Lower lobe of right lung (tissue), 2 donors: ENCODE data around the gene SERGEF. TPM values are rescaled to one million over a fixed set of nuclear protein-coding genes. Genes with fewer than 3 reads are reported as not detected.

Experiments used
- ATAC-seq, 2 donors: fragments of 200-7000 bp; cut with Tn5 transposase; one replicate each; pipeline ENCODE4 v1.9.1; 2020 to 2022; ENCODE audit warnings: mild to moderate bottlenecking in 2 of 2, moderate library complexity in 2 of 2
- DNase-seq: peaks from one replicate; pipeline ENCODE4 v3.0.0-alpha.2; 2020
- H3K27ac ChIP-seq: fragments of 200-600 bp; one replicate; pipeline ENCODE4 v1.8.0; 2022
- H3K27me3 ChIP-seq: fragments of 200-600 bp; one replicate; pipeline ENCODE4 v1.8.0; 2022; ENCODE audit warnings: low read depth
- H3K36me3 ChIP-seq: fragments of 200-600 bp; one replicate; pipeline ENCODE4 v1.8.0; 2022; ENCODE audit warnings: mild to moderate bottlenecking
- H3K4me1 ChIP-seq: fragments of 200-600 bp; one replicate; pipeline ENCODE4 v1.8.0; 2022
- H3K4me3 ChIP-seq: fragments of 200-600 bp; one replicate; pipeline ENCODE4 v1.8.0; 2022; ENCODE audit warnings: mild to moderate bottlenecking
- H3K9me3 ChIP-seq: fragments of 200-600 bp; one replicate; pipeline ENCODE4 v1.8.0; 2022
- intact Hi-C: fragments of 100-400 bp; cut with DNase I; formaldehyde crosslinking; loops from one replicate; pipeline ENCODE4 v1.11.0; 2022
- total RNA-seq: library from RNA; stranded (reverse); fragmentation: NEBNext Ultra II Directional; extraction: Animal tissue kit (Norgen Biotek cat#: 25700); gene quantifications from one replicate; pipeline ENCODE4 v1.2.1, GENCODE V29; 2021
- TF ChIP-seq, protein P1 (sequence below): fragments of 200-600 bp; IDR thresholded peaks from one replicate; pipeline ENCODE4 v1.8.0; 2022; ENCODE audit warnings: antibody characterized with exemption, mild to moderate bottlenecking
- donor health status: DM: no; HTN: yes; CAD: no; lungs with severe emphysema.

SERGEF gene
- total RNA-seq, 1 donor from 2014 or later: 28.4 TPM

GRCh38 chr11:17986711-17987220 lies 26.1 kb downstream of the SERGEF start:
- Histone ChIP-seq H3K36me3 (peaks cover 39% of the 10 kb centered on the region), H3K4me3 (no peak overlapping the region), H3K27ac (no peak overlapping the region), H3K4me1 (peaks cover 7% of the 10 kb centered on the region), H3K27me3 (no peaks in the 10 kb centered on the region), H3K9me3 (no peaks in the 10 kb centered on the region)
- ATAC-seq: no peak
- no peak for DNase-seq
- TF ChIP-seq, protein P1, sequence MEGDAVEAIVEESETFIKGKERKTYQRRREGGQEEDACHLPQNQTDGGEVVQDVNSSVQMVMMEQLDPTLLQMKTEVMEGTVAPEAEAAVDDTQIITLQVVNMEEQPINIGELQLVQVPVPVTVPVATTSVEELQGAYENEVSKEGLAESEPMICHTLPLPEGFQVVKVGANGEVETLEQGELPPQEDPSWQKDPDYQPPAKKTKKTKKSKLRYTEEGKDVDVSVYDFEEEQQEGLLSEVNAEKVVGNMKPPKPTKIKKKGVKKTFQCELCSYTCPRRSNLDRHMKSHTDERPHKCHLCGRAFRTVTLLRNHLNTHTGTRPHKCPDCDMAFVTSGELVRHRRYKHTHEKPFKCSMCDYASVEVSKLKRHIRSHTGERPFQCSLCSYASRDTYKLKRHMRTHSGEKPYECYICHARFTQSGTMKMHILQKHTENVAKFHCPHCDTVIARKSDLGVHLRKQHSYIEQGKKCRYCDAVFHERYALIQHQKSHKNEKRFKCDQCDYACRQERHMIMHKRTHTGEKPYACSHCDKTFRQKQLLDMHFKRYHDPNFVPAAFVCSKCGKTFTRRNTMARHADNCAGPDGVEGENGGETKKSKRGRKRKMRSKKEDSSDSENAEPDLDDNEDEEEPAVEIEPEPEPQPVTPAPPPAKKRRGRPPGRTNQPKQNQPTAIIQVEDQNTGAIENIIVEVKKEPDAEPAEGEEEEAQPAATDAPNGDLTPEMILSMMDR: no peak
- intact Hi-C loops: no loop called here

GRCh38 chr11:17986007-17986710 lies 26.7 kb downstream of the SERGEF start:
- H3K4me1 ChIP-seq: peaks cover 7% of the 10 kb centered on the region
- no peak for DNase-seq
- H3K27me3 ChIP-seq: no peaks in the 10 kb centered on the region

GRCh38 chr11:17985517-17985916 lies 27.3 kb downstream of the SERGEF start:
- TF ChIP-seq, protein P1: no peak
- peaks cover 7% of the 10 kb centered on the region for H3K4me1 ChIP-seq
- DNase-seq (no peak), ATAC-seq (peak; percentile 32 to 59)
- H3K9me3 ChIP-seq: no peaks in the 10 kb centered on the region
- intact Hi-C loops: no loop called here
- H3K36me3 ChIP-seq: peaks cover 39% of the 10 kb centered on the region
- no peak overlapping the region for H3K4me3 ChIP-seq
- no peak overlapping the region for H3K27ac ChIP-seq
- no peaks in the 10 kb centered on the region for H3K27me3 ChIP-seq

More at GRCh38 chr11:17986007-17986710, 26.7 kb downstream of the SERGEF start:
- Histone ChIP-seq H3K36me3 (peaks cover 39% of the 10 kb centered on the region), H3K9me3 (no peaks in the 10 kb centered on the region), H3K27ac (no peak overlapping the region), H3K4me3 (no peak overlapping the region)
- intact Hi-C loops: no loop called here
- ATAC-seq: peak in 1 of 2 donors; percentile 51
- TF ChIP-seq, protein P1: no peak

- Histone ChIP-seq H3K36me3 (peaks cover 34% of the 10 kb centered on the region), H3K27me3 (no peaks in the 10 kb centered on the region), H3K27ac (no peak overlapping the region), H3K4me3 (no peak overlapping the region), H3K9me3 (no peaks in the 10 kb centered on the region), H3K4me1 (peaks cover 7% of the 10 kb centered on the region)
- intact Hi-C loops: no loop called here
- TF ChIP-seq, protein P1: no peak
- no peak for DNase-seq
- no peak for ATAC-seq
These were observed 29.3 kb downstream of the SERGEF start for GRCh38 chr11:17983569-17983968.

- intact Hi-C loops: loop anchor here (10.0 kb wide), 1 partner anchor 255 kb away; no protein-coding TSS in a partner anchor
- ATAC-seq (peak in 1 of 2 donors; percentile 70), DNase-seq (no peak)
These were observed 33.0 kb downstream of the SERGEF start for GRCh38 chr11:17979770-17980371.

More at GRCh38 chr11:17979770-17980371, 33.0 kb downstream of the SERGEF start:
- Histone ChIP-seq H3K9me3 (no peaks in the 10 kb centered on the region), H3K4me3 (no peak overlapping the region), H3K27ac (no peak overlapping the region), H3K4me1 (no peaks in the 10 kb centered on the region), H3K27me3 (no peaks in the 10 kb centered on the region), H3K36me3 (no peaks in the 10 kb centered on the region)
- TF ChIP-seq, protein P1: peak; percentile 89
